ENCODE data around the gene NEK5.

Gene NEK5

DNA sequence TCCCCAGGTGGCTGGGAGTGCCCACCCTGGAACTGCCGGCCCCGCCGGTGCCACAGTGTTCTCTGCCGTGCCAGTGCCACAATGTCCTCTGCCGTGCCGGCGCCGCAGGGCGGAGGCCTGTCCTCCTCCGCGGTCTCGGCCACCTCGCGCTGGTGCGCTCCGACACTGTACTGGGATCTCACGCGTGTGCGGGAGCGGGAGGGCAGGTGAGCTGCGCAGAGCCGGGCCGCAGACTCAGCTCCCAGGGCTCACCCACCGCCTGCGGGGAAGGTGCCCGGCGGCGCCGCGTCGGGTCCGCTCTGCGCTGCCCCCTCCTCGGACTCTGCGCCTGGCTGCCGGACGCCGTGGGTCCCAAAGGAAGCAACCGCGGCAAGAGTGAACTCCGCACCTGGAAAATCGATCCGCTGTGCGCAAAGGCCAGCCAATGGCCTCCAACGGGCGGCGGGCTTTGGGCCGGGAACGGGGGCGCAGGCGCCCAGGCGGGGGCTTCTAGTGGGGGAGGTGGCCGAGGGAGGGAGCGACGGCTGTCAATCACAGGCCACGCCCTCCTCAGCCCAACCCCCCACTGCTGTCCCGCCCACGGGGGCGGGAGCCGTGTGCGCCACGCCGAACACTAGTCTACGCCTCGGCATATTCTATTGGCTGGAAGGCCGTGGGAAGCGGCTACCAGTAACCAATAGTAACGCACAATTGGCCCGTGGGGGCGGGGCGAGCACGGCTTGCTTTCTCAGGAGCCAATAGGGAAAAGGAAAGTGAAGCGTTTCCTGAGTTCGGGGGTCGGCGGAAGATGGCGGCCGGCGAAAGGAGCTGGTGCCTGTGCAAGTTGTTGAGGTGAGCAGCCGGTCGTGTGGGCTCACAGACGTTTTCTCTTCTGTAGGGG, 117.0 kb downstream of the NEK5 start, which contains the start of gene ALG11:
Gene ALG11 (plus strand): TSS at position 767 of the 880 bp plus-strand sequence. CDS start 21 bp downstream, at position 788.
- DNase-seq (ENCODE audit: low read depth) = peak; percentile 99

DNA sequence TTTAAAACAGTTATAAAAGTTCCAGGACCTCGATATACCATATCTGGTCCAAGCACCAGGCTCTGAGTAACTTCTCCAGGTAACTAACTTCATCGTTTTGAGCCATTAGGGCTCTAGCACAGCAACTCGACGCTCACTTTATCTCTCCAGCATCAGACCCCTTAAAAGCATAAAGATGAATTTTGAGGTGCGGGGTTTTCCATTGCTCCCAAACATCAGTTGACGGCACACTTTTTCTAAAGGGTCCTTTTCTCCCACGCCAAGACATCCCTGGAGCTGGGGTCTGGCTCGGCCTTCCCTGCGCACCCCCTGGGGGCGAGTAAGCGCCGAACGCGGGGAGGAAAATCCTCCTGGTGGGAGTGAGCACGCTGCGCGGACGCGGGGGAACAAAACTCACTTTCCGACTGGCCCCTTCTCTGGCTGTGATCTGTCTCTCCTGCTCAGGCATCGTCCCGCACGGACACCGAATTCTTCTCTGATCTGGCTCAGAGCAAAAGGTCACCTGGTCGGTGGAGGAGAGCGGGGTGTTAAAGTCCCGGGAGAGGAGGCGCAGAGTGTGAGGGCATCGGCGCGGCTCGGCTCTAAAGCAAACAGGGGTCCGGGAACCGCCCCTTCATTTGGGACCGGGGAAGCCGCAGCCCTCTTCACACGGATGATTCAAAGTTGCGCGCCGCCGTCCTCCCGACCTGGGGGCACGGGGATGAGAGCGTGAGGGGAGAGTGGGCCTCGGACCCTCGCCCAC, 117.8 kb downstream of the NEK5 start, which contains the start of gene ATP7B:
Gene ATP7B (minus strand): TSS at position 561 of the 742 bp plus-strand sequence. CDS start 113 bp downstream, at position 448.
- no peak for DNase-seq (ENCODE audit: low read depth)

DNA sequence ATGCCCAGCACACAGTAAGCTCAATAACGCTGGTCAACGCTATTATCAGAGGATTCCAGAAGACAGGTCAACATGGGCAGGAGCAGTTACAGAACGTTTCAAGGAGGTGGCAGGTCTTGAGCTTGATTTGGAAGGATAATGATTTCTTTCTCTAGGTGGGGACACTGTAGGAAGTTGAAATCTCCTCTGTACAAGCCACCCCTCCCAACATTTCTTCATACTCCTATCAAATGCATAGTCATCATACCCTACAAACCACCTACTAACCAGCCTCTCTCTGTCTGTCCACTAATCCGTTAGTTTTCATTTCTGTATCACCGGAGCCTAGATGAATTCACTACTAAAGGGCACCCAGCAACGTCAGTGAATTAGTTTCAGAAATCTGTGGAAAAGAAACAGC, 118.9 kb downstream of the NEK5 start:
- no peak for DNase-seq (ENCODE audit: low read depth)

DNA sequence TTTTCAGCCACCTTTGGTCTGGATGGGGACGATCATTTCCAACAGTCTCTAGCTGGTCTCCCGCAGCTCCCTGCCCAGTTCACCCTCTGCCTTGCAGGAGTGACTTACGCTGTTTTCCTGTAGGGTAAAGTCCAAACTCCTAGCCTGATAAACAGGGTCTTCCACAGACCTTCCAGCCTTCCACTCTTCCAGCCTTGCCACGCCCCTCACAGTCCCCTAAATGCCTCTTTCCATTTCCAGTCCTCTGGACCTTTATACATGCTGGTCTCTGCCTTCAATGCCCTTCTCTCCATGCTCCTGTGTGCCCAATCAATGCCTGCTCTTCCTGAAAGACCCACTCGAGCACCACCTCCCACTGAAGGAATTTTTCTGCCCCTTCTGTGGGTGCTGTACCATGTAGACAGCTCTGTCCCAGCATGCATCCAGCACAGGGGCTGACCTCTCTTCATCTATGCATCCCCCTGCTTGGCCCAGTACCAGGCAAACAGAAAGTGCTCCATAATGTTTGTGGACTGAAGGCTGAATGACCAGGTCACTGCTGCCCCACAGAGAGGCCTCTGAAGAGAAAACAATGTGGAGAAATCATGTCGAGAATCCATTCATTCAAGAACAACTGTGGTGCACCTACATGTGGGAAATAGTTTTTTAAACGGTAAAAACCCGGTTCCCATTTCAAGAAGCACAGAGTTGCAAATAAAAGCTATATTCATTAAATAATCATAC, 122.2 kb downstream of the NEK5 start:
- DNase-seq (ENCODE audit: low read depth) = no peak

DNA sequence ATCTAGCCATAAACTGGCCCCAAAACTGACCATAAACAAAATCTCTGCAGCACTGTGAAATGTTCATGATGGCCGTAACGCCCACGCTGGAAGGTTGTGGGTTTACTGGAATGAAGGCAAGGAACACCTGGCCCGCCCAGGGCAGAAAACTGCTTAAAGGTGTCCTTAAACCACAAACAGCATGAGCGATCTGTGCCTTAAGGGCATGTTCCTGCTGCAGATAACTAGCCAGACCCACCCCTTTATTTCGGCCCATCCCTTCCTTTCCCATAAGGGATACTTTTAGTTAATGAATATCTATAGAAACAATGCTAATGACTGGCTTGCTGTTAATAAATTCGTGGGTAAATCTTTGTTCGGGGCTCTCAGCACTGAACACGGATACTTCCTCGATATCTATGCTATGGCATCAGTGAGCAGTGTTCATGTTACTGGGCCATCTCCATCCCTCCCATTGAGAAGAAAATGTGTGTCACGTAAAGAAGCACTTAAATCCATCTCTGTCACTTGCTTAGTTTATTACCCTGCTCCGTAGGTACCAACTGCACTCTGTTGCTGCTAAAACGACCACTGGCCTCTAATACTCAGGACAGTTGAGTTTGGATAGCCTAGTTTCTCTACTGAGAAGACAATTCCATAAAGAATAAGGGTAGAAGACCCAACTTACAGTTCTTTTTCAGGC, 122.9 kb downstream of the NEK5 start:
- no peak for DNase-seq (ENCODE audit: low read depth)

DNA sequence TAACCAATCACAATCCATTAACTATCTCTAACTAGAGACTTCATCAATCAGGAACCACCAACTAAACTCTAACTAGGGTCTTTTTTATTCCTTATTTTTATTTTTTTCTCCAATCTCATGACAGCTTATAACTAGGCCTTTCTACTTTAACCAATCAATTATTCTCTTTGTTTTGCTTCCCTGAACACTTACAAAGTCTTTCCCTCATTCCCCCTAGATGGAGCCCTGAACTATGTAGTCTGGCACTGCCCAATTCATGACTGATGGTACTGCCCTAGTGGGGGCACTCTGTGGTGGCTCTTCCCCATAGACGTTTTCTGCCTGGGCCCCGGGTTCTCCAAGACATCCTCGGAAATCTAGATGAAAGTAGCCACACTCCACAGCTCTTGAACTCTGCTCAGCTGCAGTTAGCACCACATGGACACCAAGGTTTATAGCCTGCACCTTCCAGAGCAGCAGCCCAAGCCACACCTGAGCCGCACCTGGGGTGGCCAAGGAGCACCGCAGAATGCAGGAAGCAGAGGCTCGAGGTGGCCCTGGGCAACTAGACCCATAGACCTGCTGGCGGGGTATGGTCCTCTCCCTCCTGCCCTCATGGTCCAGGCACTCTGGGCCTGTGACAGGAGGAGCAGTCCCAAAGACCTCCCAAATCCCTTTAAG, 124.2 kb downstream of the NEK5 start:
- DNase-seq (ENCODE audit: low read depth) = no peak

DNA sequence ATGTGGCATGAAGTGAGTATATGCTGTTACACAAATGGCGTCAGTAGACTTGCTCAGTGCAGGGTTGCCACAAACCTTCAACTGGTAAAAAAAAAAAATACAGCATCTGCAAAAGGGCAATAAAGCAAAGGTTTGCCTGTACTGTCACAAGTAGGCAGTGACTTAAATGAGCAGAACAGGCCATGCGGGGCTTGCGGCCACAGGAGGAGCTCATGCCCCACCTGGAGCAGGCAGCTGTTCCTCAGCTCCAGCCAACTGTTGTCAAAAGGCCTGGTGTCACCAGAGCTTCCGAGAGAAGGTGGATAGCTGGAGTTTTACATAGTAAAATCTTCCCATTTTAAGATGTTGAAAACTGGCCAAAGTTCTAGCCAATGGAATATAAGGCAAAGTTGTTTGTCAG, 125.3 kb downstream of the NEK5 start:
- DNase-seq (ENCODE audit: low read depth) = no peak

GRCh38 chr13:52002361-52002760, 126.5 kb downstream of the NEK5 start:
- DNase-seq (ENCODE audit: low read depth) = no peak

- DNase-seq (ENCODE audit: low read depth) = no peak
Observed at GRCh38 chr13:52001120-52001731, 127.6 kb downstream of the NEK5 start.

DNA sequence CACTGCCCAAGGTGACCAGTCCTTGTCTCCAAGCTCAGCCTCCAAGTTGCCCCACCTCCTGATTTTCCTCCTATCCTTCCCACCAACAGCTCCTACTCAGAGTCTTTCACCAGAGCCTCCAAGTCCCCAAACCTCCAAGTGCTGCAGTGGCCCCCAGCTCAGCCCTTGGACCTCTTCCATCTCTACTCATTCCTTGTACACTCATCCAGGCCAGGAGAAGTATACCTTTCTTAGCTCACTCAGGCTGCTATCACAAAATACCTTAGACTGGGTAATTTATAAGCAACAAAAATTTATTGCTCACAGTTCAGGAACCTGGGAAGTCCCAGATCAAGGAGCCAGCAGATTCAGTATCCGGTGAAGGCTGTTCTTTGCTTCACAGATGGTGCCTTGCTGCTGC, 129.0 kb downstream of the NEK5 start:
- no peak for DNase-seq (ENCODE audit: low read depth)

- DNase-seq (ENCODE audit: low read depth) = no peak
Observed at GRCh38 chr13:51999510-51999911, 129.4 kb downstream of the NEK5 start.

- DNase-seq (ENCODE audit: low read depth) = no peak
Observed at GRCh38 chr13:51998723-51999509, 130.0 kb downstream of the NEK5 start.

GRCh38 chr13:51997641-51998330, 131.1 kb downstream of the NEK5 start:
- DNase-seq (ENCODE audit: low read depth) = no peak

- no peak for DNase-seq (ENCODE audit: low read depth)
Observed at GRCh38 chr13:51997186-51997585, 131.7 kb downstream of the NEK5 start.

DNA sequence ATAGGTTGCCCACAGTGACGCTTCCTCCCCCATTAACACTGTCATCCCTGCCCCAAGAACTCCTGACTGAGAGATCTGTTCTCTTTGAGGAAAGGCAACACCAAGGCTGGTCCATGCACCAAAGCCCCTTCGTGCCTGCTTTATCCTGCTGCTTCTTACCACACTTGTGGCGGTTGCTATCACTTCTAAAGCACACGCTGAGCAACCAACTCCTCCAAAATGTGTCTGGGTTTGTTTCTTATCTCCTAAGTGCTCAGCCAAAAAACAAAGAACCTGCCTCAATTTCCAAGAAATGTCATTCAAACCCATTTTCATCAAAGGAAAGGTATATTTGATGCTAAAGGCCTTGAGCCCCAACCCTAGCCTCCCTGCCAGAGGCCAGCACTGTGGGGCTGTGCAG, 132.2 kb downstream of the NEK5 start:
- no peak for DNase-seq (ENCODE audit: low read depth)

GRCh38 chr13:51995677-51996551, 133.0 kb downstream of the NEK5 start:
- no peak for DNase-seq (ENCODE audit: low read depth)

- DNase-seq (ENCODE audit: low read depth) = no peak
Observed at GRCh38 chr13:51993713-51994112, 135.2 kb downstream of the NEK5 start.

DNA sequence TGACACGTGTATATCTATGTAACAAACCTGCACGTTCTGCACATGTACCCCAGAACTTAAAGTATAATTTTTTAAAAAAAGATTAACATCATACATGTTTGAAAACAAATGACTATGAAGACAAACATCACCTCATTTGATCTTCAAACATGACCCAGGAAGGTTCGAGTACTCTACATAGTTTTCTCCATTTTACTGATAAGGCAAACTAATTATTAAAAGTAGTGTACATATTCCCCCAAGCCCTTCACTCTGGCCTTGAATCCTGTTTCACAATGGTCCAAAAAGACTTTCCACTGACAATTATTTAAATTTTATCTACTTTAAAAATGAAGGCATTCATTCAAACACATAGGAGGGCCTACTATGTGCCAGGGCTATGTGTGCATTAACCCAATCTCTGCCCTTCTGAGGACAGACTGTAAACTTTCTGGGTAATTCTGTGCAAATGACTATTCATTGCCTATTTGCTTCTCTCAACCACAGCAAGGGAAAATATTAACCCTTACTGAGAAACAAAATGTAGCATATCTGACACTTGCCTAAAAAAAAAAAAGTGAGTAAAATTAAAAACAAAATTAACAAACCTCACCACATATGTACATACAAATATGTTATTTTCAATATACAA, 139.8 kb downstream of the NEK5 start:
- DNase-seq (ENCODE audit: low read depth) = no peak
